ENCODE data around the gene TXNDC2. TPM values are rescaled to one million over a fixed set of nuclear protein-coding genes. Genes with fewer than 3 reads are reported as not detected.

The TXNDC2 gene
- total RNA-seq, 4 donors from 2014 or later: 0.07 to 0.24 TPM; not detected in 2

- Histone ChIP-seq H3K36me3 (no peaks in the 10 kb centered on the region), H3K9me3 (no peaks in the 10 kb centered on the region), H3K27ac (peak overlapping the region; percentile 81 to 84), H3K4me3 (peak overlapping the region in 1 of 2 donors; percentile 14), H3K4me1 (no peaks in the 10 kb centered on the region), H3K27me3 (no peaks in the 10 kb centered on the region)
- TF ChIP-seq POLR2A (IDR thresholded peaks at IDR 0.05) (no peak), CTCF (IDR thresholded peaks at IDR 0.05) (no peak)
- no peak for DNase-seq
- intact Hi-C loops (cut with DNase I; ENCODE audit: low total_unique reads): no loop called here
Measured at GRCh38 chr18:9876212-9876866, 9.4 kb upstream of the TXNDC2 start.

- Histone ChIP-seq H3K4me3 (peak overlapping the region; percentile 14 to 19), H3K36me3 (no peaks in the 10 kb centered on the region), H3K27ac (peak overlapping the region; percentile 81 to 84), H3K9me3 (no peaks in the 10 kb centered on the region), H3K27me3 (no peaks in the 10 kb centered on the region), H3K4me1 (no peaks in the 10 kb centered on the region)
- no peak for TF ChIP-seq POLR2A (IDR thresholded peaks at IDR 0.05)
- no peak for TF ChIP-seq CTCF (IDR thresholded peaks at IDR 0.05)
- intact Hi-C loops (cut with DNase I; ENCODE audit: low total_unique reads): no loop called here
- peak; percentile 66 to 80 for DNase-seq
Measured at GRCh38 chr18:9876867-9877654, 8.7 kb upstream of the TXNDC2 start.

GRCh38 chr18:9877655-9878014 is 8.1 kb upstream of the TXNDC2 start:
- Histone ChIP-seq H3K4me1 (no peaks in the 10 kb centered on the region), H3K27me3 (no peaks in the 10 kb centered on the region), H3K9me3 (no peaks in the 10 kb centered on the region), H3K27ac (peak overlapping the region; percentile 81 to 84), H3K36me3 (no peaks in the 10 kb centered on the region), H3K4me3 (peak overlapping the region in 1 of 2 donors; percentile 14)
- no peak for DNase-seq
- intact Hi-C loops (cut with DNase I; ENCODE audit: low total_unique reads): no loop called here
- TF ChIP-seq CTCF (IDR thresholded peaks at IDR 0.05): no peak
- TF ChIP-seq POLR2A (IDR thresholded peaks at IDR 0.05): no peak

GRCh38 chr18:9878095-9878494 is 7.7 kb upstream of the TXNDC2 start:
- Histone ChIP-seq H3K4me1 (no peaks in the 10 kb centered on the region), H3K4me3 (no peak overlapping the region), H3K9me3 (no peaks in the 10 kb centered on the region), H3K36me3 (no peaks in the 10 kb centered on the region), H3K27me3 (no peaks in the 10 kb centered on the region), H3K27ac (peak overlapping the region in 1 of 2 donors; percentile 81)
- TF ChIP-seq POLR2A (IDR thresholded peaks at IDR 0.05) (no peak), CTCF (IDR thresholded peaks at IDR 0.05) (no peak)
- intact Hi-C loops (cut with DNase I; ENCODE audit: low total_unique reads): no loop called here
- no peak for DNase-seq

GRCh38 chr18:9878783-9879242 is 7.0 kb upstream of the TXNDC2 start:
- H3K27ac ChIP-seq: no peak overlapping the region
- no peaks in the 10 kb centered on the region for H3K4me1 ChIP-seq
- no peak overlapping the region for H3K4me3 ChIP-seq
- H3K27me3 ChIP-seq: no peaks in the 10 kb centered on the region
- H3K36me3 ChIP-seq: no peaks in the 10 kb centered on the region
- intact Hi-C loops (cut with DNase I; ENCODE audit: low total_unique reads): no loop called here
- no peaks in the 10 kb centered on the region for H3K9me3 ChIP-seq
- DNase-seq: no peak
- TF ChIP-seq CTCF (IDR thresholded peaks at IDR 0.05) (no peak), POLR2A (IDR thresholded peaks at IDR 0.05) (no peak)

Data from uterus (tissue), 4 donors.